WI38 (cell line): ENCODE measurements around the gene PLXNA1.

Experiments
- H3K4me3 ChIP-seq: 2 replicates; pipeline ENCODE4 v1.5.1; 2011; ENCODE audit warnings: low read depth, mild to moderate bottlenecking, control low read depth, low read length
- CTCF ChIP-seq: IDR thresholded peaks from 2 replicates; pipeline ENCODE4 v1.5.1; 2012; ENCODE audit warnings: low read depth, mild to moderate bottlenecking, control low read depth, low read length

The PLXNA1 gene

GRCh38 chr3:126992776-126993175 is 9.9 kb downstream of the PLXNA1 start:
- no peak for TF ChIP-seq CTCF
- H3K4me3 ChIP-seq: no peak overlapping the region

DNA sequence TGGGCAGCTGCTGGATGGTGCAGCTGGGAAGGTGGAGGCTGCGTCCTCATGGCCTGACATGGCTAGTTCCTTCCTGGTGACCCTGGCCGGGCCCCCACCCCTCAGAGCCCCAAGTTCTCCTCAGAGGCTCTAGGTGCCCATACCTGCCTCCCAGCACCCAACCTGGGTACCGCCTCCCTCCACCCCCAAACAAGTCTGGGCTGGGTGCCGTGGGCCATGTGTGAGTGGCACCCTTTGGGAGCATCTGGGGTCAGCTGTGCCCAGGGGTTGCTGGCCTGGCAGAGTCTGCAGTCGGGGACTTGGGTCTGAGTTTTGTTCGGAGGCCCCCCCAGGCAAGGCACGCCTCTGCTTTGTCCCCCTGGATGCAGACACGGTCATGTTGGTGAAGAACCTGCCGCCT is 10.5 kb downstream of the PLXNA1 start:
- TF ChIP-seq CTCF: no peak

DNA sequence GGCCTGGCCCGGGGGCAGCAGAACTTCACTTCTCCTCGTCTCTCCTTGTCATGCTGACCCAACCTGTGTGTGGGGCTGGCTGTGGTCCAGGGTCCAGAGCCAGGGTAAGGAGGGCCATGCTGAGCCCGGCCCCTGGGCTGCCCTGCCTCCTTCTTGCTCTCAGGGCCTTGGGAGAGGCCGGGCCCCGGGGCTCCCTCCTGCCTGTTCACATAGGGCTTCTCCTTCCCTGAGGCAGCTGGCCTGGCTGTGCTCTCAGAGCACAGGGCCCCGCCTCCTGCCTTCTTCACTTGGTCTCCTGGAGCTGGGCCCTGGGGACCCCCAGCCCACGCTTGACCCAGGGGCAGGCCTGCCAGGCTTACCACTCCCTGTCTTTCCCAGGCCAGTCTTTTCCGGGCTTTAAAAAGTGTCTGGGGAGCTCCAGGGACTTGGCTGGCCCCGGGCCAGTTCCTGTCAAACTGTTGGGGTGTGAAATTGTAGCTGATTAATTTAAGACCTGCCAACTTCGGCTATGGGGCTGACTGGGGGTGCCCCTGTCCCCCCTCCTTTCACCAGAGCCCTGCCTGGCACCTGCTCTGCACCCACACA is 11.8 kb downstream of the PLXNA1 start:
- no peak for TF ChIP-seq CTCF
- no peak overlapping the region for H3K4me3 ChIP-seq

More for the DNA sequence above, 10.5 kb downstream of the PLXNA1 start:
- no peak overlapping the region for H3K4me3 ChIP-seq

DNA sequence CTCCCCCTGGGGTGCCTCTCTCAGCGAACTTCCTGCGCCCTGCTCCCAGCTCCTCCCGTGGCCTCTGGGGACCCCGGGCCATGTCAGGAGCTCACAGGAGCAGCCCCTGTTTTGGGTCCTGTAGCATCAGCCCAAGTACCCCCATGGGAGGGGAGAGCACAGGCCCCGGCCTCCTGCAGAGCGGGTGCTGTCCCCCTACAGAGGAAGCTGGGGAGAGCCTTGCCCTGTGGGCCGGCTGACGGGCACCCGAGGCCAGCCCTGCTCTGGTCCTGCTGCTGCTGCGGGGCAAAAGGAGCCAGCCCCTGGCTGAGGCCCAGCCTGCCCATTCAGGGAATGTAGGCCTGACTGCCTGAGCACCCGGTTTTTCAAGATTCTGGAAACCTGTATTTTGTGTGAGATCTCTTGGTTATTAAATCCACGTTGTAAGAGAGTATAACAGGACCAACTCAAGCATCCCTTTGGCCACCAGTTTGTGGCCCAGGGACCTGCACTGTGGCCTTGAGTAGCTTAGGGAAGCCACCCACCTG is 12.4 kb downstream of the PLXNA1 start:
- TF ChIP-seq CTCF: no peak
- H3K4me3 ChIP-seq: no peak overlapping the region

- no peak for TF ChIP-seq CTCF
- no peak overlapping the region for H3K4me3 ChIP-seq
Observed at GRCh38 chr3:126995926-126996512, 13.1 kb downstream of the PLXNA1 start.

DNA sequence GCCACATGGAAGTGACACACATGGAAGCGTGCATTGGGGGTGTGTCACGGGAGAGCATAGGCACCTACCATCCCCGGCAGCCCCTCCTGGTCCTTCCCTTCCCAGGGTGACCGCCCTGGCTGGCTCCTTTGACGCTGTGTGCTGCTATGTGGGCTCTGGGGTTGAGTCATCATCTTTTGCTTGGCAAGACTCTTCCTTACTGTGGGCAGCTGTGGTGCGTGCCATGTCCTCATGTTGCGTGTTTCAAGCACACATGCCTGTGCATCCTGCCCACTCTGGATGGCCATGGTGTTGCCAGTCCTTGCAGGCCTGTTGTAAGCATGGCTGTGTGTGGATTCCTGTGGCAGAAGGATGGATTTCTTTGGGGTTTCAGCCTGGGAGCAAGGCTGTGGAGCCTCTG is 14.0 kb downstream of the PLXNA1 start:
- no peak overlapping the region for H3K4me3 ChIP-seq
- TF ChIP-seq CTCF: no peak

GRCh38 chr3:126997455-126998038 is 14.6 kb downstream of the PLXNA1 start:
- TF ChIP-seq CTCF: no peak
- no peak overlapping the region for H3K4me3 ChIP-seq
